SK-N-MC (cell line): Measurements from ENCODE around the gene CACNA2D1.

Experiments used
- EZH2 ChIP-seq: fragments of 200-600 bp; sonication (generic); IDR thresholded peaks from one replicate; pipeline ENCODE4 v1.6.1; 2017; ENCODE audit warnings: antibody characterized with exemption
- FOXP2 ChIP-seq: optimal IDR thresholded peaks from 2 replicates; pipeline ENCODE3; 2011; ENCODE audit warnings: mild to moderate bottlenecking, moderate library complexity; ENCODE audit not compliant: insufficient read depth; ENCODE audit errors: extremely low read length, control extremely low read depth
- POLR2AphosphoS5 ChIP-seq: IDR thresholded peaks from 2 replicates; pipeline ENCODE4 v1.6.1; 2012; ENCODE audit warnings: mild to moderate bottlenecking, low read depth, low read length, borderline replicate concordance

- no peak for TF ChIP-seq EZH2
- no peak; the same call in 1 of the 2 replicates for TF ChIP-seq POLR2AphosphoS5
- TF ChIP-seq FOXP2, result no peak
Measured at GRCh38 chr7:82331234-82331633, 112.3 kb downstream of the CACNA2D1 start.
